CD8-positive, alpha-beta memory T cell (primary cell): ENCODE data around the gene WDR13. TPM values are rescaled to one million over a fixed set of nuclear protein-coding genes. Genes with fewer than 3 reads are reported as not detected.
"Not testable (repeated sequence)": the region's sequence is repeated elsewhere in the genome, so short reads cannot be mapped to it uniquely, and the experiment has no call there.

Source experiments
- CTCF ChIA-PET: fragments of 350-600 bp; sonication (Branson Sonifier 250); formaldehyde crosslinking; loops from one replicate; lab custom pipeline; 2021; ENCODE audit warnings: antibody characterized with exemption; lab: Charles Lee
- POLR2A ChIA-PET: fragments of 350-600 bp; sonication (Branson Sonifier 250); formaldehyde crosslinking; loops from one replicate; lab custom pipeline; 2021; ENCODE audit warnings: antibody characterized with exemption; lab: Charles Lee
- DNase-seq, 5 donors: peaks; one replicate each; pipeline versions ENCODE4 v3.0.0 to v3.0.0-alpha.2; 2020 to 2022; ENCODE audit warnings: mixed read lengths in 1 of 5
- H3K27ac ChIP-seq: one replicate; pipeline ENCODE4 v1.7.0; 2013; ENCODE audit warnings: low read depth, mild to moderate bottlenecking, low read length, moderate library complexity
- H3K27me3 ChIP-seq: 2 replicates; pipeline ENCODE4 v1.7.0; 2013; ENCODE audit warnings: low read length, mild to moderate bottlenecking; ENCODE audit not compliant: insufficient read depth, poor library complexity, severe bottlenecking
- H3K36me3 ChIP-seq: 2 replicates; pipeline ENCODE4 v1.7.0; 2013; ENCODE audit warnings: mild to moderate bottlenecking, low read length, moderate library complexity; ENCODE audit not compliant: insufficient read depth
- H3K4me1 ChIP-seq: 2 replicates; pipeline ENCODE4 v1.7.0; 2013; ENCODE audit warnings: mild to moderate bottlenecking, low read length, moderate library complexity; ENCODE audit not compliant: insufficient read depth
- H3K4me3 ChIP-seq: 2 replicates; pipeline ENCODE4 v1.7.0; 2013; ENCODE audit warnings: mild to moderate bottlenecking, low read length
- H3K9me3 ChIP-seq: 2 replicates; pipeline ENCODE4 v1.7.0; 2013; ENCODE audit warnings: mild to moderate bottlenecking, low read length
- H3K27ac Mint-ChIP-seq, 8 donors: one replicate each; pipeline ENCODE4 v1.8.0; 2020 to 2021; ENCODE audit warnings: mixed read lengths in 8 of 8, mild to moderate bottlenecking in 6 of 8, inconsistent platforms in 3 of 8, moderate library complexity in 3 of 8
- H3K27me3 Mint-ChIP-seq, 2 donors: one replicate each; pipeline ENCODE4 v1.8.0; 2020 to 2021; ENCODE audit warnings: mixed read lengths in 2 of 2, mild to moderate bottlenecking in 1 of 2, moderate library complexity in 1 of 2
- H3K36me3 Mint-ChIP-seq, 3 donors: one replicate each; pipeline ENCODE4 v1.8.0; 2020 to 2021; ENCODE audit warnings: mixed read lengths in 3 of 3, inconsistent platforms in 1 of 3, mild to moderate bottlenecking in 1 of 3
- H3K4me1 Mint-ChIP-seq, 3 donors: one replicate each; pipeline ENCODE4 v1.8.0; 2020 to 2021; ENCODE audit warnings: mixed read lengths in 3 of 3, inconsistent platforms in 1 of 3, mild to moderate bottlenecking in 1 of 3
- H3K4me3 Mint-ChIP-seq, 7 donors: one replicate each; pipeline ENCODE4 v1.8.0; 2020 to 2021; ENCODE audit warnings: mixed read lengths in 7 of 7, mild to moderate bottlenecking in 6 of 7, moderate library complexity in 4 of 7, inconsistent platforms in 2 of 7
- H3K9me3 Mint-ChIP-seq, 5 donors: one replicate each; pipeline ENCODE4 v1.8.0; 2020 to 2022; ENCODE audit warnings: mixed read lengths in 5 of 5, mild to moderate bottlenecking in 3 of 5, moderate library complexity in 2 of 5, inconsistent platforms in 1 of 5
- polyA plus RNA-seq: library from polyadenylated mRNA; unstranded; fragments of 300-500 nt; fragmentation: Illumina TruSeq; gene quantifications from one replicate; pipeline ENCODE4 v1.2.3, GENCODE V29; 2021
- total RNA-seq, 2 experiments: library from RNA; stranded (reverse); gene quantifications; one replicate each; pipeline ENCODE4 v1.2.3, GENCODE V29; 2021

WDR13 gene
- total RNA-seq (10 to 100 TPM; 47.5 to 48.0 TPM), polyA plus RNA-seq (48.3 TPM)

- H3K4me1 Mint-ChIP-seq: peaks cover 11 to 20% (median 16%) of the 10 kb centered on the region in 3 donors
- H3K4me3 ChIP-seq: peak within 1 kb of the TSS; percentile 97
- peak; percentile 79 to 95 (median 88) for DNase-seq
- H3K27me3 Mint-ChIP-seq: peaks cover 0 to 5% of the 10 kb centered on the region in 2 donors
- H3K27ac Mint-ChIP-seq: peak within 1 kb of the TSS; percentile 97 to 100 (median 100)
- POLR2A ChIA-PET: interaction anchor here (0.6 to 1.0 kb wide), 6 partner anchors 19 to 86 kb away, joined by 3 to 5 read pairs (median 3); partner anchors contain the start of genes RBM3 and WAS
- peak within 1 kb of the TSS; percentile 96 to 99 (median 98) for H3K4me3 Mint-ChIP-seq
- no peaks in the 10 kb centered on the region for H3K9me3 ChIP-seq
- CTCF ChIA-PET: no interaction called here
- H3K27ac ChIP-seq: peak within 1 kb of the TSS; percentile 98
- H3K36me3 Mint-ChIP-seq: peaks cover 0 to 33% (median 0%) of the 10 kb centered on the region in 3 donors
- H3K36me3 ChIP-seq: peaks cover 5% of the 10 kb centered on the region
- H3K27me3 ChIP-seq: no peaks in the 10 kb centered on the region
- no peaks in the 10 kb centered on the region for H3K9me3 Mint-ChIP-seq
- peaks cover 8% of the 10 kb centered on the region for H3K4me1 ChIP-seq
These were observed at the start of gene WDR13 for GRCh38 chrX:48597353-48598264. Gene WDR13 (plus strand): TSS chrX:48597492. CDS start chrX:48597997, 505 bp downstream.

GRCh38 chrX:48548871-48549270 lies 48.4 kb upstream of the WDR13 start:
- Histone ChIP-seq H3K27me3 (no peaks in the 10 kb centered on the region), H3K9me3 (no peaks in the 10 kb centered on the region), H3K4me1 (no peaks in the 10 kb centered on the region), H3K36me3 (peaks cover 11% of the 10 kb centered on the region), H3K4me3 (no peak overlapping the region), H3K27ac (no peak overlapping the region)
- Mint-ChIP-seq H3K9me3 (no peaks in the 10 kb centered on the region), H3K4me3 (no peak overlapping the region), H3K27ac (peak overlapping the region in 1 of 8 donors; percentile 67), H3K36me3 (peaks cover 0 to 52% (median 8%) of the 10 kb centered on the region in 3 donors), H3K4me1 (peaks cover 0 to 5% (median 0%) of the 10 kb centered on the region in 3 donors), H3K27me3 (no peaks in the 10 kb centered on the region)
- DNase-seq: no peak
- CTCF ChIA-PET: interaction anchor here (1.5 kb wide), 1 partner anchor 9 kb away, joined by 5 read pairs; the partner anchor contains the start of gene TBC1D25
- POLR2A ChIA-PET: no interaction called here

- H3K27me3 Mint-ChIP-seq, H3K9me3 ChIP-seq, DNase-seq, H3K36me3 ChIP-seq, H3K27ac ChIP-seq, H3K4me3 ChIP-seq, POLR2A ChIA-PET, H3K4me1 Mint-ChIP-seq, H3K27ac Mint-ChIP-seq, CTCF ChIA-PET, H3K4me3 Mint-ChIP-seq, H3K9me3 Mint-ChIP-seq, H3K27me3 ChIP-seq, H3K4me1 ChIP-seq: not testable (repeated sequence)
- H3K36me3 Mint-ChIP-seq: peaks cover 0 to 63% (median 8%) of the 10 kb centered on the region in 3 donors
These were observed 41.5 kb upstream of the WDR13 start for GRCh38 chrX:48555731-48556325.

GRCh38 chrX:48558271-48558670 lies 39.0 kb upstream of the WDR13 start:
- Histone ChIP-seq H3K4me1 (no peaks in the 10 kb centered on the region), H3K27ac (no peak overlapping the region), H3K9me3 (no peaks in the 10 kb centered on the region), H3K27me3 (no peaks in the 10 kb centered on the region), H3K4me3 (no peak overlapping the region), H3K36me3 (no peaks in the 10 kb centered on the region)
- no peak overlapping the region for H3K4me3 Mint-ChIP-seq
- H3K27ac Mint-ChIP-seq: no peak overlapping the region
- POLR2A ChIA-PET: no interaction called here
- no peak for DNase-seq
- CTCF ChIA-PET: no interaction called here
- no peaks in the 10 kb centered on the region for H3K9me3 Mint-ChIP-seq
- peaks cover 0 to 4% (median 0%) of the 10 kb centered on the region in 3 donors for H3K4me1 Mint-ChIP-seq
- H3K36me3 Mint-ChIP-seq: peaks cover 0 to 69% (median 7%) of the 10 kb centered on the region in 3 donors
- H3K27me3 Mint-ChIP-seq: peaks cover 0 to 5% of the 10 kb centered on the region in 2 donors

- no peaks in the 10 kb centered on the region for H3K27me3 ChIP-seq
- Mint-ChIP-seq H3K27me3 (peaks cover 0 to 5% of the 10 kb centered on the region in 2 donors), H3K4me3 (no peak overlapping the region), H3K27ac (no peak overlapping the region), H3K4me1 (peaks cover 0 to 4% (median 0%) of the 10 kb centered on the region in 3 donors), H3K9me3 (no peaks in the 10 kb centered on the region), H3K36me3 (peaks cover 0 to 71% (median 5%) of the 10 kb centered on the region in 3 donors)
- no peak overlapping the region for H3K4me3 ChIP-seq
- no peaks in the 10 kb centered on the region for H3K9me3 ChIP-seq
- ChIA-PET CTCF (no interaction called here), POLR2A (no interaction called here)
- H3K36me3 ChIP-seq: no peaks in the 10 kb centered on the region
- no peaks in the 10 kb centered on the region for H3K4me1 ChIP-seq
- H3K27ac ChIP-seq: no peak overlapping the region
- DNase-seq: no peak
These were observed 37.7 kb upstream of the WDR13 start for GRCh38 chrX:48559636-48560035.

- Histone ChIP-seq H3K27me3 (no peaks in the 10 kb centered on the region), H3K9me3 (no peaks in the 10 kb centered on the region), H3K36me3 (no peaks in the 10 kb centered on the region), H3K27ac (no peak overlapping the region), H3K4me3 (no peak overlapping the region), H3K4me1 (no peaks in the 10 kb centered on the region)
- ChIA-PET CTCF (no interaction called here), POLR2A (no interaction called here)
- DNase-seq: no peak
- Mint-ChIP-seq H3K27me3 (peaks cover 0 to 5% of the 10 kb centered on the region in 2 donors), H3K36me3 (peaks cover 0 to 67% (median 3%) of the 10 kb centered on the region in 3 donors), H3K27ac (no peak overlapping the region), H3K4me1 (peaks cover 0 to 4% (median 0%) of the 10 kb centered on the region in 3 donors), H3K4me3 (no peak overlapping the region), H3K9me3 (no peaks in the 10 kb centered on the region)
These were observed 37.2 kb upstream of the WDR13 start for GRCh38 chrX:48560056-48560455.

GRCh38 chrX:48560681-48561080 lies 36.6 kb upstream of the WDR13 start:
- Mint-ChIP-seq H3K36me3 (peaks cover 0 to 61% (median 3%) of the 10 kb centered on the region in 3 donors), H3K4me3 (no peak overlapping the region), H3K9me3 (no peaks in the 10 kb centered on the region), H3K4me1 (peaks cover 0 to 4% (median 0%) of the 10 kb centered on the region in 3 donors), H3K27ac (no peak overlapping the region), H3K27me3 (peaks cover 0 to 3% of the 10 kb centered on the region in 2 donors)
- Histone ChIP-seq H3K36me3 (no peaks in the 10 kb centered on the region), H3K4me1 (no peaks in the 10 kb centered on the region), H3K27ac (no peak overlapping the region), H3K4me3 (no peak overlapping the region), H3K27me3 (no peaks in the 10 kb centered on the region), H3K9me3 (no peaks in the 10 kb centered on the region)
- ChIA-PET CTCF (no interaction called here), POLR2A (no interaction called here)
- no peak for DNase-seq

- DNase-seq: no peak
- H3K9me3 ChIP-seq: no peaks in the 10 kb centered on the region
- Mint-ChIP-seq H3K27ac (no peak overlapping the region), H3K9me3 (peaks cover 0 to 2% (median 0%) of the 10 kb centered on the region in 5 donors), H3K36me3 (peaks cover 0 to 11% (median 2%) of the 10 kb centered on the region in 3 donors), H3K4me3 (no peak overlapping the region), H3K4me1 (peaks cover 9% of the 10 kb centered on the region in 3 donors), H3K27me3 (peaks cover 0 to 8% of the 10 kb centered on the region in 2 donors)
- H3K27ac ChIP-seq: no peak overlapping the region
- peaks cover 1% of the 10 kb centered on the region for H3K36me3 ChIP-seq
- H3K4me1 ChIP-seq: peaks cover 5% of the 10 kb centered on the region
- CTCF ChIA-PET: no interaction called here
- no peak overlapping the region for H3K4me3 ChIP-seq
- POLR2A ChIA-PET: no interaction called here
- H3K27me3 ChIP-seq: no peaks in the 10 kb centered on the region
These were observed 27.3 kb upstream of the WDR13 start for GRCh38 chrX:48569958-48570357.
